GM21367 (cell line): ENCODE data around the gene FDX1.

ENCODE experiments used
- ATAC-seq: cut with Tn5 transposase; IDR thresholded peaks from one replicate; pipeline ENCODE4 v1.9.1; 2021; ENCODE audit not compliant: unreplicated experiment

The FDX1 gene

DNA sequence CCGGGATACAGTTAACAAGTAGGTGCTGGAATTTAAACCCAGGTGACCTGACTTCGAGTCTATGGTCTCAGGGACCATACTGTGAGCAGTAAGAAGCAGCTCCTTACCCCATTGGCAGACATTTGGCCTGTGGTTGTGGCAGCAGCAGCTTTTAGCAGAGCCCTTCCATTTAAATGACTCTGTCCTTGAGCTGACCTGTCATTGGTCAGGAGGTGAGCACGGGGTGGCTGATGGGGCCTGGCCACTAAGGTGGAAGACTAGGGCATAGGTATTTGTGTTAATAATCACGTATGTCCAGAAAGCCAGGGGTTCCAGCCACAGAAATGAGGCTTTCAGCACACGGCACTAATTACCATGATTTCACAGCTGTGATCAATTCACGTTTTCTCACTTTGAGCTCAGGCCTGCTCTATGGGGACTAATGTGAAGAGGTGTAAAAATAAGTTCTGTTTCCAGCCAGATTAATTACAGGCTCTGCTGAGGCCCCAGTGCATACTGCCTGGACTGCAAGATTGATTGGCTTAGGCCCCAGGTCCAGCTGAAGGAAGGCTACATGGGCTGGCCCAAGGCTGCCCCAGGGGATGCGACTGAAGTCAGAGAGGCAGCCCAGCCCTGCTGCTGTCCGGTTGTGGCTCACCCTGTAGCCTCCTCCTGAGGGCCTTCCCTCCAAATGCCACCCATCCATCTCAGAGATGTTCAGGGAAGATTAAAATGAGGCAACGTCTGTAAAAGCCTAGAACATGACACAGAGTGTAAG is 76.0 kb downstream of the FDX1 start:
- no peak for ATAC-seq

DNA sequence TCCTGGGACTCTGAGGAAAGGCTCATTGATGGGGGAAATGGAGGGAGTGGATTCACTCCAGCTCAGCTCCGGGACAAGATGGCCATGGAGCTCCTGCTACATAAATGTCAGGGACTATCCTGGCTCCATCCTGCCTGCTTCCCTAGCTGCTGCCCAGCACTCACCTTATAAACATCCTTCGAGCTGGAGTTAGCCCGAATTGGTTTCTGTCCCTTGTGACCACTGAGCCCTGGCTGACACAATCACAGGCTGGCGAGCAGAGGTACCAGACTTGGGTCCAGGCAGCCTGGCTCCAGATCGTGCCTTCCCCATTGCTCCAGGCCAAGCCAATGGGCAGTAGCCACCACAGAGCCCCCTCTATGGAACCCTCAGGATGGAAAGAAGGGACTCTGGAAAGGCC is 77.6 kb downstream of the FDX1 start:
- no peak for ATAC-seq

DNA sequence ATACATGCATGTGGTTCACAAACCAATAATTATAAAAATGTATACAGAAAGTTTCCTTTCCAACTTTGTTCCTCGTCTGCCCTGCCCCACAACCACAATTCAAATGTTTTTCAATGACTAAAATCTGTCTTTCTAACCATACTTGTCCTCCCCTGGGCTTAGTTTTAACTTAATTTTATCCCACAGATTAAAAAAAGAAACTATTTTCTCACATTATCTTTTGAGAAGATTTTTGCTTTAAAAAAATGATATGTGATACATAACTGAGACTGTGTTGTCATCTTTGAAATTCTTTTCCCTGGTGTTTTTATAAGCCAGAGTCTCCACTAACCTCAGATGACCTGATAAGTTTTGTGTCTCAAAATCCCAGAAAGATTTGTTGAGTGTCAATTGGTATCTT is 79.0 kb downstream of the FDX1 start:
- no peak for ATAC-seq

DNA sequence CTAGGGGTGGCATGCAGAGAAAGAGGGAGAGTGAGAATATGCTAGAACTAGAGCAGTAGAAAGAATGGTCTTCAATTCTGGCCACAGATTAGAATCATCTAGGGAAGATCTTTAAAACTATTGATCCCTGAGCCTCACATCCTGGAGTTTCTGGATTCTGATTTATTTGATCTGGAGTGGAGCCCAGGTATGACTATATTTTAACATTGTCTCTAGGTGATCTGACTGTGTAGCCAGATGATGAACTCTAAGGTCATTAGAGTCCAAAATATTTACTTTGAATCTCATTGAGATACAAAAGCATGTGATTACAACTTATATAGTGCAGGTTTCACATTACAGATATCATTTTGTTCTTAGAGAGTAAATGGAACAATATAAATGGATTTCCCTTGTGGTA is 79.7 kb downstream of the FDX1 start:
- no peak for ATAC-seq

DNA sequence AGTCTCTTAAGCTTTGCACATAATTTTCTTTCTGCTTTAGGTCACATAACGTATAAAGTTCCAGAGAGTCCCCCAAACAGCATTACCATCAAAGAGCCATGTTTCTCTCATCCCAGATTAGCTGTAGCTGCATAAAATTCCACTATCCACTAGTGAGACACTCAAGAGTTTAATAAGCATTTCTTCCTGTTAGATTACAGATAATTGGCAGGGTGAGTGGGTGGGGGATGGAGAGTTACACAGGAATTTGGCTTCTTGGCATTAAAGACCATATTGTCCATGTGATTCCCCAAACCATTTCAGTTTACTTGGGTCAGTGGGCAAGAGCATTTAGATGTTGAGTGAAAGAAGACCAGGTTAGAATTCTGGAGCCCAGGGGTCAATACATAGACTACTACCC is 82.3 kb downstream of the FDX1 start:
- no peak for ATAC-seq

DNA sequence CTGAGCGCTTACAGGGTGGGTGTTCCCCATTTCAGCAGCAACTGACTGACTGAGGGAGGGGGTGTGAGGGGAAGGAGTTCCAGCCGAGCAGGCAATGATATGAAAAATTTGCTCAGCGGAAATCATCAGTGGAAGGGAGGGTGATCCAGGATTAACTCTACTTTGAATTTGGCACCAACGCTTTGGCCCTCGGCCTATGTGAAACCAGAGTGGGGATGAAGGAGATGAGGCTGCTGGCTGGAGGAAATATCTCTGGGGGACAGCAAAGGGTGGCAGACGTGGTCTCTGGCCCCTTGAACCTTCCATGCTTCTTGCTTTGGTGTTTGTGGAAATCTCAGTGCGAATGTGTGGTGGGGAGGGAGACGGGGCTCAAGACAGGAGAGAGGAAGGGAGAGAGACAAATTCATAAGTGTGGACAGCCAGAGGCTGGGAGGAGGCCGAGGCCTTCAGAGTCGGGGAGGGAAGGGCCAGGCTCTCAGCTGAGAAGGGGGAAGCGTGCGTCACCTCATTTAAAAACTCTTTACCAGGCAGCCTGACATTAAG is 83.6 kb downstream of the FDX1 start:
- ATAC-seq: no peak

DNA sequence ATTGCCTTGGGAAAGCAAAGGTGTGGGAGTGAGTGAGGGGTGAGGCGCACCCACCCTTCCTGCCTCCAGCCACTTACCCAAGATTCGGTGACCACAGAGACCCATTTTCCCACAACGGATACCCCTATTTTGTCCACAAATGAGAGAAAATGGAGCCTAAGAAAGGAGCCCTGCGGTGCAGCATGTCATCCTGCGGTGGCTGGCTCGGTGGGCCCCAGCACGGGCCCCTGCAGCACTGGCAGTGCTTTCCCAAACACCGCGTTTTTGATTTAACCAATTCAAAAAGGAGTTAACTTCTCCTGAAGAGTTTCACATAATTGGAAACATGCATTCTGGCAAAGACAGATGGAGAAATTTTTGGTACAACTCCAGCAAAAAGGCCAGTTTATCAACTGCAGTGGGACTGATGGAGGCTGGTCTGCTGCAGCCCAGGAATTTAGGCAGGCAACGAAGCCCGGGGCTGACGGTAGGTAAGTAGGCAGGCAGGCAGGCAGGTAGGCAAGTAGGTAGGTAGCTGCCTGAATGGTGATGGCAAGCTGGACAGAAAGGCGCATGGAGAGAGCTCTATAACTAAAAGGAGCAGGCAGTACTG is 84.2 kb downstream of the FDX1 start:
- ATAC-seq: no peak
